Liver (tissue), 9 donors: ENCODE data around the gene PTMS. TPM values are rescaled to one million over a fixed set of nuclear protein-coding genes. Genes with fewer than 3 reads are reported as not detected.

ENCODE experiments used
- DNase-seq: peaks from one replicate; pipeline ENCODE4 v3.0.0-alpha.2; 2017; ENCODE audit warnings: low spot score
- H3K27ac ChIP-seq, 2 donors: one replicate each; pipeline ENCODE4 v1.7.0; 2013; ENCODE audit warnings: inconsistent platforms in 2 of 2, low read length in 2 of 2, control low read depth in 1 of 2, low read depth in 1 of 2, mild to moderate bottlenecking in 1 of 2
- H3K27me3 ChIP-seq, 4 donors: one replicate each; pipeline versions ENCODE4 v1.6.1 to v1.7.0; 2013; ENCODE audit warnings: low read length in 3 of 4, inconsistent platforms in 1 of 4, mild to moderate bottlenecking in 1 of 4, moderate library complexity in 1 of 4; ENCODE audit not compliant: control insufficient read depth in 4 of 4, insufficient read depth in 4 of 4
- H3K36me3 ChIP-seq, 4 donors: one replicate each; pipeline versions ENCODE4 v1.6.1 to v1.7.0; 2013; ENCODE audit warnings: low read length in 3 of 4, mild to moderate bottlenecking in 3 of 4, low read depth in 1 of 4, moderate library complexity in 1 of 4; ENCODE audit not compliant: control insufficient read depth in 4 of 4, insufficient read depth in 3 of 4
- H3K4me1 ChIP-seq, 4 donors: one replicate each; pipeline versions ENCODE4 v1.6.1 to v1.7.0; 2013; ENCODE audit warnings: low read length in 3 of 4, mild to moderate bottlenecking in 3 of 4, moderate library complexity in 1 of 4; ENCODE audit not compliant: control insufficient read depth in 4 of 4, insufficient read depth in 4 of 4
- H3K4me3 ChIP-seq, 3 donors: one replicate each; pipeline versions ENCODE4 v1.6.1 to v1.7.0; 2013; ENCODE audit warnings: low read length in 3 of 3, control low read depth in 1 of 3, low read depth in 1 of 3, mild to moderate bottlenecking in 1 of 3
- H3K9ac ChIP-seq, 2 donors: one replicate each; pipeline ENCODE4 v1.7.0; 2013; ENCODE audit warnings: low read length in 2 of 2, mild to moderate bottlenecking in 2 of 2, moderate library complexity in 2 of 2, control low read depth in 1 of 2, low read depth in 1 of 2
- H3K9me3 ChIP-seq, 4 donors: one replicate each; pipeline versions ENCODE4 v1.6.1 to v1.7.0; 2013; ENCODE audit warnings: low read length in 3 of 4; ENCODE audit not compliant: control insufficient read depth in 4 of 4
- EGR1 ChIP-seq, 2 donors: IDR thresholded peaks; 2 replicates each; pipeline ENCODE4 v1.6.1; 2016 to 2018; ENCODE audit warnings: antibody characterized with exemption in 2 of 2, low read depth in 2 of 2
- FOXA1 ChIP-seq: IDR thresholded peaks from 2 replicates; pipeline ENCODE4 v1.6.1; 2016; ENCODE audit warnings: antibody characterized with exemption
- FOXA2 ChIP-seq: IDR thresholded peaks from 2 replicates; pipeline ENCODE4 v1.6.1; 2016; ENCODE audit warnings: antibody characterized with exemption
- GABPA ChIP-seq, 2 donors: IDR thresholded peaks in 1 of 2; conservative IDR thresholded peaks in 1 of 2; 2 replicates each; pipeline ENCODE4 v1.6.1; 2016; ENCODE audit warnings: antibody characterized with exemption in 2 of 2, mild to moderate bottlenecking in 1 of 2, moderate library complexity in 1 of 2
- HNF4A ChIP-seq, 2 donors: conservative IDR thresholded peaks; 2 replicates each; pipeline ENCODE4 v1.6.1; 2016; ENCODE audit warnings: antibody characterized with exemption in 2 of 2, mild to moderate bottlenecking in 2 of 2
- HNF4G ChIP-seq: IDR thresholded peaks from 2 replicates; pipeline ENCODE4 v1.6.1; 2016; ENCODE audit warnings: antibody characterized with exemption
- JUND ChIP-seq, 2 donors: IDR thresholded peaks; 2 replicates each; pipeline ENCODE4 v1.6.1; 2016; ENCODE audit warnings: antibody characterized with exemption in 2 of 2
- NR2F2 ChIP-seq: IDR thresholded peaks from 2 replicates; pipeline ENCODE4 v1.6.1; 2016; ENCODE audit warnings: antibody characterized with exemption
- RAD21 ChIP-seq, 2 donors: IDR thresholded peaks; 2 replicates each; pipeline ENCODE4 v1.6.1; 2016; ENCODE audit warnings: antibody characterized with exemption in 2 of 2, mild to moderate bottlenecking in 2 of 2
- RXRA ChIP-seq, 2 donors: IDR thresholded peaks; 2 replicates each; pipeline ENCODE4 v1.6.1; 2017 to 2018; ENCODE audit warnings: antibody characterized with exemption in 2 of 2, mild to moderate bottlenecking in 1 of 2
- SP1 ChIP-seq: IDR thresholded peaks from 2 replicates; pipeline ENCODE4 v1.6.1; 2018; ENCODE audit warnings: antibody characterized with exemption, mild to moderate bottlenecking
- TAF1 ChIP-seq: conservative IDR thresholded peaks from 2 replicates; pipeline ENCODE4 v1.6.1; 2016; ENCODE audit warnings: antibody characterized with exemption, mild to moderate bottlenecking
- YY1 ChIP-seq: IDR thresholded peaks from 2 replicates; pipeline ENCODE4 v1.6.1; 2016; ENCODE audit warnings: antibody characterized with exemption, mild to moderate bottlenecking
- whole genome bisulfite sequencing: extraction: QIAGEN DNeasy Blood & Tissue Kit; methylation state at CpG from one replicate; pipeline ENCODE4 v1.1.7; 2013; 5-methylcytosine and 5-hydroxymethylcytosine counted together
- polyA plus RNA-seq, 2 donors: library from polyadenylated mRNA; stranded (reverse) in 1 of 2; unstranded in 1 of 2; fragments of 200-250 nt in 1 of 2; fragments of >200 nt in 1 of 2; fragmentation: Nextera tagmentation in 1 of 2; extraction: Ambion mirVana in 1 of 2; gene quantifications; one replicate each; pipeline versions ENCODE4 v1.2.1 to v1.2.3, GENCODE V29; 2013 to 2015
- total RNA-seq, 2 donors: library from RNA; depleted of rRNA; stranded (reverse); fragments of >200 nt; gene quantifications; one replicate each; pipeline ENCODE4 v1.2.3, GENCODE V29; 2014
- TF ChIP-seq, protein P1 (sequence below): IDR thresholded peaks from 2 replicates; pipeline ENCODE4 v1.6.1; 2016; ENCODE audit warnings: antibody characterized with exemption
- TF ChIP-seq, protein P2 (sequence below): IDR thresholded peaks from 2 replicates; pipeline ENCODE4 v1.6.1; 2016; ENCODE audit warnings: antibody characterized with exemption, mild to moderate bottlenecking
- TF ChIP-seq, protein P3 (sequence below): IDR thresholded peaks from 2 replicates; pipeline ENCODE4 v1.6.1; 2016; ENCODE audit warnings: antibody characterized with exemption
- TF ChIP-seq, protein P4 (sequence below): fragments of 150-350 bp; IDR thresholded peaks from 2 replicates; pipeline ENCODE4 v1.5.1; 2017; ENCODE audit warnings: improper control_type of control experiment, low read depth, low read length; ENCODE audit not compliant: missing input control
- TF ChIP-seq, protein P5 (sequence below): IDR thresholded peaks from 2 replicates; pipeline ENCODE4 v1.6.1; 2016; ENCODE audit warnings: antibody characterized with exemption
- donor health status: healthy.
- donor health status: healthy.
- donor health status: healthy.
- donor health status: healthy.
- donor health status: healthy.

Gene PTMS
- total and polyA plus RNA-seq, 4 donors, result 26.3 to 261 (median 104) TPM

DNA sequence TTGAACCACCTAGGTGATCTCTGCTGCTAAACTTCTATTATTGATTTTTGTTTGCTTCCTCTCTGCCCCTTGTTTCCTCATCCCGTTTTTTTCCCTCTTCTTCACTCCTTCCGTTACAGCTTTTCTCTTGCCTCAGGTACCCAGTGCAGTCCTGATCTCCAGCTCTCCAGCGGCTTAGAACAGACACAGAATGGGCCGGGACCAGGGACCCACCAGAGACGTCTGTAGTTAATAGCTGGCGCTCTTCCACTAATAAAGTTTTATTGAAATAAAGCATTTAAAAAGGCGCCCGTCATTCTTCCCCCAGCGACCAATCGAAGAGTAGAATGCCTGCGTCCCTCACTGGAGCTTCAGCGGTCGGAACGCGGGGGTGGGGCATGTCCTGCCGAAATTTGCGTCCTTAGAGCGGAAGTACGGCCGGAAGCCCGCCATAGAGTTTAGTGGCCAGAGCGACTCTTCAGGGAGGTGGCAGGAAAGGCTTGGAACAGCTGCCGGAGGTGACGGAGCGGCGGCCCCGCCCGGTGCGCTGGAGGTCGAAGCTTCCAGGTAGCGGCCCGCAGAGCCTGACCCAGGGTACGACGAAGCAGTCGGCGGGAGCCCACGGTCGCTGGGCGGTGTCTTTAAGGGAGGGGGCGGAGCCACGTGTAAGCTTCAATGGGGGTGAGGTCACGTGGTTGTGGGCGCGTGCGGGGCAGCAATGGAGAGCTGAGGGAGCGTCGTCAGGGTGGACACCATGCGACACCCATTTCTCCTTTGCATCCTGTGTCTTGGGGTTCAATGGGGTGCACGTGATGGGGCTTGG is 42.4 kb upstream of the PTMS start, which contains the start of gene COPS7A:
TSS of gene COPS7A (plus strand) at position 440 of the 802 bp plus-strand sequence. CDS start 611 bp downstream, outside the sequence.
- TF ChIP-seq, protein P1, sequence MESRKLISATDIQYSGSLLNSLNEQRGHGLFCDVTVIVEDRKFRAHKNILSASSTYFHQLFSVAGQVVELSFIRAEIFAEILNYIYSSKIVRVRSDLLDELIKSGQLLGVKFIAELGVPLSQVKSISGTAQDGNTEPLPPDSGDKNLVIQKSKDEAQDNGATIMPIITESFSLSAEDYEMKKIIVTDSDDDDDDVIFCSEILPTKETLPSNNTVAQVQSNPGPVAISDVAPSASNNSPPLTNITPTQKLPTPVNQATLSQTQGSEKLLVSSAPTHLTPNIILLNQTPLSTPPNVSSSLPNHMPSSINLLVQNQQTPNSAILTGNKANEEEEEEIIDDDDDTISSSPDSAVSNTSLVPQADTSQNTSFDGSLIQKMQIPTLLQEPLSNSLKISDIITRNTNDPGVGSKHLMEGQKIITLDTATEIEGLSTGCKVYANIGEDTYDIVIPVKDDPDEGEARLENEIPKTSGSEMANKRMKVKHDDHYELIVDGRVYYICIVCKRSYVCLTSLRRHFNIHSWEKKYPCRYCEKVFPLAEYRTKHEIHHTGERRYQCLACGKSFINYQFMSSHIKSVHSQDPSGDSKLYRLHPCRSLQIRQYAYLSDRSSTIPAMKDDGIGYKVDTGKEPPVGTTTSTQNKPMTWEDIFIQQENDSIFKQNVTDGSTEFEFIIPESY, result peak; percentile 51
- TF ChIP-seq RXRA (IDR thresholded peaks at IDR 0.05) (peak; percentile 45 to 78), JUND (IDR thresholded peaks at IDR 0.05) (peak in 1 of 2 donors; percentile 45), FOXA1 (peak; percentile 4), TAF1 (peak; percentile 24), GABPA (IDR thresholded peaks at IDR 0.05 in 1 of 2, conservative IDR thresholded peaks at IDR 0.05 in 1 of 2) (peak; percentile 91 to 99), RAD21 (IDR thresholded peaks at IDR 0.05) (peak; percentile 19 to 53), FOXA2 (no peak), NR2F2 (peak; percentile 69), EGR1 (IDR thresholded peaks at IDR 0.05; ENCODE audit: low read depth in 2 of 2) (peak; percentile 97 to 99), YY1 (peak; percentile 94), HNF4A (conservative IDR thresholded peaks at IDR 0.05) (peak; percentile 21 to 39), SP1 (peak; percentile 90), HNF4G (no peak)
- TF ChIP-seq, protein P2, sequence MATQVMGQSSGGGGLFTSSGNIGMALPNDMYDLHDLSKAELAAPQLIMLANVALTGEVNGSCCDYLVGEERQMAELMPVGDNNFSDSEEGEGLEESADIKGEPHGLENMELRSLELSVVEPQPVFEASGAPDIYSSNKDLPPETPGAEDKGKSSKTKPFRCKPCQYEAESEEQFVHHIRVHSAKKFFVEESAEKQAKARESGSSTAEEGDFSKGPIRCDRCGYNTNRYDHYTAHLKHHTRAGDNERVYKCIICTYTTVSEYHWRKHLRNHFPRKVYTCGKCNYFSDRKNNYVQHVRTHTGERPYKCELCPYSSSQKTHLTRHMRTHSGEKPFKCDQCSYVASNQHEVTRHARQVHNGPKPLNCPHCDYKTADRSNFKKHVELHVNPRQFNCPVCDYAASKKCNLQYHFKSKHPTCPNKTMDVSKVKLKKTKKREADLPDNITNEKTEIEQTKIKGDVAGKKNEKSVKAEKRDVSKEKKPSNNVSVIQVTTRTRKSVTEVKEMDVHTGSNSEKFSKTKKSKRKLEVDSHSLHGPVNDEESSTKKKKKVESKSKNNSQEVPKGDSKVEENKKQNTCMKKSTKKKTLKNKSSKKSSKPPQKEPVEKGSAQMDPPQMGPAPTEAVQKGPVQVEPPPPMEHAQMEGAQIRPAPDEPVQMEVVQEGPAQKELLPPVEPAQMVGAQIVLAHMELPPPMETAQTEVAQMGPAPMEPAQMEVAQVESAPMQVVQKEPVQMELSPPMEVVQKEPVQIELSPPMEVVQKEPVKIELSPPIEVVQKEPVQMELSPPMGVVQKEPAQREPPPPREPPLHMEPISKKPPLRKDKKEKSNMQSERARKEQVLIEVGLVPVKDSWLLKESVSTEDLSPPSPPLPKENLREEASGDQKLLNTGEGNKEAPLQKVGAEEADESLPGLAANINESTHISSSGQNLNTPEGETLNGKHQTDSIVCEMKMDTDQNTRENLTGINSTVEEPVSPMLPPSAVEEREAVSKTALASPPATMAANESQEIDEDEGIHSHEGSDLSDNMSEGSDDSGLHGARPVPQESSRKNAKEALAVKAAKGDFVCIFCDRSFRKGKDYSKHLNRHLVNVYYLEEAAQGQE, result peak; percentile 54
- TF ChIP-seq, protein P3, sequence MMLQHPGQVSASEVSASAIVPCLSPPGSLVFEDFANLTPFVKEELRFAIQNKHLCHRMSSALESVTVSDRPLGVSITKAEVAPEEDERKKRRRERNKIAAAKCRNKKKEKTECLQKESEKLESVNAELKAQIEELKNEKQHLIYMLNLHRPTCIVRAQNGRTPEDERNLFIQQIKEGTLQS, result peak; percentile 58
- TF ChIP-seq, protein P4, sequence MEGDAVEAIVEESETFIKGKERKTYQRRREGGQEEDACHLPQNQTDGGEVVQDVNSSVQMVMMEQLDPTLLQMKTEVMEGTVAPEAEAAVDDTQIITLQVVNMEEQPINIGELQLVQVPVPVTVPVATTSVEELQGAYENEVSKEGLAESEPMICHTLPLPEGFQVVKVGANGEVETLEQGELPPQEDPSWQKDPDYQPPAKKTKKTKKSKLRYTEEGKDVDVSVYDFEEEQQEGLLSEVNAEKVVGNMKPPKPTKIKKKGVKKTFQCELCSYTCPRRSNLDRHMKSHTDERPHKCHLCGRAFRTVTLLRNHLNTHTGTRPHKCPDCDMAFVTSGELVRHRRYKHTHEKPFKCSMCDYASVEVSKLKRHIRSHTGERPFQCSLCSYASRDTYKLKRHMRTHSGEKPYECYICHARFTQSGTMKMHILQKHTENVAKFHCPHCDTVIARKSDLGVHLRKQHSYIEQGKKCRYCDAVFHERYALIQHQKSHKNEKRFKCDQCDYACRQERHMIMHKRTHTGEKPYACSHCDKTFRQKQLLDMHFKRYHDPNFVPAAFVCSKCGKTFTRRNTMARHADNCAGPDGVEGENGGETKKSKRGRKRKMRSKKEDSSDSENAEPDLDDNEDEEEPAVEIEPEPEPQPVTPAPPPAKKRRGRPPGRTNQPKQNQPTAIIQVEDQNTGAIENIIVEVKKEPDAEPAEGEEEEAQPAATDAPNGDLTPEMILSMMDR, result no peak
- TF ChIP-seq, protein P5, sequence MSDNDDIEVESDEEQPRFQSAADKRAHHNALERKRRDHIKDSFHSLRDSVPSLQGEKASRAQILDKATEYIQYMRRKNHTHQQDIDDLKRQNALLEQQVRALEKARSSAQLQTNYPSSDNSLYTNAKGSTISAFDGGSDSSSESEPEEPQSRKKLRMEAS, result peak; percentile 87
- Histone ChIP-seq H3K36me3 (peaks cover 2 to 15% (median 12%) of the 10 kb centered on the region in 4 donors), H3K4me3 (peak within 1 kb of the TSS; percentile 62 to 87 (median 85)), H3K4me1 (peaks cover 2 to 15% (median 7%) of the 10 kb centered on the region in 4 donors), H3K9me3 (no peaks in the 10 kb centered on the region), H3K9ac (peak within 1 kb of the TSS; percentile 15 to 49), H3K27ac (peak within 1 kb of the TSS; percentile 76 to 82), H3K27me3 (no peaks in the 10 kb centered on the region)
- under 1% methylated on average over 49 of the region's 49 CpGs for WGBS
- peak; percentile 95 for DNase-seq
